ENCODE data around the gene ASTL. TPM values are rescaled to one million over a fixed set of nuclear protein-coding genes. Genes with fewer than 3 reads are reported as not detected.

Gene ASTL
- total and polyA plus RNA-seq, 2 donors (not counting 3 experiments of a cell fraction or from before 2014, with no cell fraction given): not detected

DNA sequence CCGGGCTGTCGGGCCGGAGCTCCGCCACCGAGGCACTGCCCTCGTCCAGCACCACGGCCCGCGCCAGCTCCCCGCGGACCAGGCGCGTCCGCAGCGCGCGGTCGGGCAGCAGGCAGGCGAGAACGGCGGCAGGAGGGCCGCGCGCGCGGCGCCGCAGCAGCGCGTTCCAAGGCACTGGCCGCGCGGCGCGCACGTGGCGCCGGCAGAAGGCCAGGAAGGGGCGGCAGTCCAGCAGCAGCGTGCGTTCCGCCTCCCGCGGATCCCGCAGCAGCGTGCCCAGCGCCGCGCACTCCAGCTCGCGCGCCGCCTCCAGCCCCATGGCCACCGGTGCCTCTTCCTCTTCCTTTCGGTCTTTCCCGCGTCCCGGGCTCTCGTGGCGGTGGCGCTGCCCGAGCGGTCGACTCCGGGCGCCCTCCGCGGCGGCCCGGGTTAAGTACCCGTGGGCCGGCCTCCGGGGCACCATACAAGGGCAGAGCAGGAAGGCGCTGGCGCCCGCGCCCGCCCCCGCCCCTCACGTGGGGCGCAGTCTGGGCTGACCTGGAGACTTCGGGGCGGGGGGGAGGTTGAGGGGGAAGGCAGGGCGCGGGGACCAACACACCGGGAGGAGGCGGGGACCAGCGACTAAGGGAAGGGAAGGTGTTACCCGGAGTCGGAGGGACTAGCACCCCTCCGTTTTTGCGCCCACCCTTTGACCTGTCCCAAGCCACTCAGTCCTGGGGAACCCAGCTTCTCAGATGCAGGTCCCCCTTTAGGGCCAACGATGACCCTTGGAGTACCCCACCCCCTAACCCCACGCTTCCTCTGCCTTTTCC lies 6.9 kb upstream of the ASTL start, which contains the start of gene DUSP2:
DUSP2 (minus strand) TSS at position 405 of the 812 bp plus-strand sequence; CDS start at position 319, 86 bp downstream.
- Histone ChIP-seq H3K27ac (ENCODE audit: insufficient read depth, low read depth, low read length) (no peak within 1 kb of the TSS), H3K4me1 (ENCODE audit: control insufficient read depth, extremely low read depth, insufficient read depth, low read length) (no peaks in the 10 kb centered on the region), H3K9ac (replicated peaks; ENCODE audit: extremely low read depth, insufficient read depth, low read length) (no peak within 1 kb of the TSS), H2AFZ (ENCODE audit: low read depth, low read length) (peak within 1 kb of the TSS; percentile 83), H3K4me3 (replicated peaks in 1 of 3; ENCODE audit: insufficient read depth in 1 of 3, low read depth in 1 of 3, low read length in 3 of 3) (peak within 1 kb of the TSS in 1 of 3 experiments; percentile 39), H3K9me1 (replicated peaks; ENCODE audit: control insufficient read depth, extremely low read depth, insufficient read depth, low read length) (no peaks in the 10 kb centered on the region), H3K9me3 (replicated peaks; ENCODE audit: control insufficient read depth, insufficient read depth, low read length) (no peaks in the 10 kb centered on the region), H3K36me3 (ENCODE audit: control insufficient read depth in 2 of 2, extremely low read depth in 1 of 2, insufficient read depth in 2 of 2, low read length in 2 of 2) (no peaks in the 10 kb centered on the region), H4K20me1 (replicated peaks; ENCODE audit: control insufficient read depth, extremely low read depth, insufficient read depth, low read length) (no peaks in the 10 kb centered on the region), H3K27me3 (ENCODE audit: control insufficient read depth in 2 of 2, insufficient read depth in 2 of 2, low read length in 2 of 2) (no peaks in the 10 kb centered on the region), H3K4me2 (ENCODE audit: insufficient read depth, low read length) (peak within 1 kb of the TSS; percentile 43), H3K79me2 (ENCODE audit: control insufficient read depth, insufficient read depth, low read length) (no peaks in the 10 kb centered on the region)
- dilution Hi-C loops (cut with MboI; ENCODE audit: extremely low pct_ligation_motif_present, low sequenced_read_pairs) (no loop called here), intact Hi-C loops (cut with micrococcal nuclease) (no loop called here)
- ChIA-PET POLR2A (no interaction called here), CTCF (interaction anchor here (1.0 kb wide), 1 partner anchor 29 kb away, joined by 5 read pairs; no protein-coding TSS in a partner anchor)
- TF ChIP-seq, protein P1, sequence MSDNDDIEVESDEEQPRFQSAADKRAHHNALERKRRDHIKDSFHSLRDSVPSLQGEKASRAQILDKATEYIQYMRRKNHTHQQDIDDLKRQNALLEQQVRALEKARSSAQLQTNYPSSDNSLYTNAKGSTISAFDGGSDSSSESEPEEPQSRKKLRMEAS (IDR thresholded peaks at IDR 0.05; ENCODE audit: insufficient read depth, insufficient read length): peak; percentile 63
- TF ChIP-seq POLR2A (IDR thresholded peaks at IDR 0.05; ENCODE audit: low read depth, low read length): no peak
- TF ChIP-seq, protein P2, sequence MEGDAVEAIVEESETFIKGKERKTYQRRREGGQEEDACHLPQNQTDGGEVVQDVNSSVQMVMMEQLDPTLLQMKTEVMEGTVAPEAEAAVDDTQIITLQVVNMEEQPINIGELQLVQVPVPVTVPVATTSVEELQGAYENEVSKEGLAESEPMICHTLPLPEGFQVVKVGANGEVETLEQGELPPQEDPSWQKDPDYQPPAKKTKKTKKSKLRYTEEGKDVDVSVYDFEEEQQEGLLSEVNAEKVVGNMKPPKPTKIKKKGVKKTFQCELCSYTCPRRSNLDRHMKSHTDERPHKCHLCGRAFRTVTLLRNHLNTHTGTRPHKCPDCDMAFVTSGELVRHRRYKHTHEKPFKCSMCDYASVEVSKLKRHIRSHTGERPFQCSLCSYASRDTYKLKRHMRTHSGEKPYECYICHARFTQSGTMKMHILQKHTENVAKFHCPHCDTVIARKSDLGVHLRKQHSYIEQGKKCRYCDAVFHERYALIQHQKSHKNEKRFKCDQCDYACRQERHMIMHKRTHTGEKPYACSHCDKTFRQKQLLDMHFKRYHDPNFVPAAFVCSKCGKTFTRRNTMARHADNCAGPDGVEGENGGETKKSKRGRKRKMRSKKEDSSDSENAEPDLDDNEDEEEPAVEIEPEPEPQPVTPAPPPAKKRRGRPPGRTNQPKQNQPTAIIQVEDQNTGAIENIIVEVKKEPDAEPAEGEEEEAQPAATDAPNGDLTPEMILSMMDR (IDR thresholded peaks at IDR 0.05; ENCODE audit: extremely low read depth in 1 of 2, insufficient read depth in 1 of 2, low read depth in 1 of 2, low read length in 2 of 2): no peak
- peak; percentile 35 for TF ChIP-seq MYC (IDR thresholded peaks at IDR 0.05; ENCODE audit: low read depth, low read length)
- TF ChIP-seq POLR2AphosphoS5 (IDR thresholded peaks at IDR 0.05; ENCODE audit: insufficient read depth, low read depth, low read length): peak; percentile 59
- TF ChIP-seq EZH2 (IDR thresholded peaks at IDR 0.05; ENCODE audit: borderline replicate concordance, low read depth, low read length, severe bottlenecking): no peak
- no peak for TF ChIP-seq JUN (IDR thresholded peaks at IDR 0.05; ENCODE audit: borderline replicate concordance, insufficient read depth, insufficient read length, low read depth)
- no TSS peak for BruUV-seq (replicated peaks)
- peak; percentile 18 for FAIRE-seq
- DNase-seq (ENCODE audit: low read depth, low spot score): peak; percentile 56

Data from endothelial cell of umbilical vein (primary cell).